HCT116 (cell line): ENCODE measurements around the gene PIKFYVE. TPM values are rescaled to one million over a fixed set of nuclear protein-coding genes. Genes with fewer than 3 reads are reported as not detected.

ENCODE experiments used
- ATAC-seq: fragments of 200-7000 bp; cut with Tn5 transposase; 2 replicates; pipeline ENCODE4 v1.9.1; 2020; ENCODE audit warnings: mild to moderate bottlenecking, moderate library complexity
- BruUV-seq: library from RNA; stranded (reverse); fragments of 400-500 nt; replicated peaks from 2 replicates; lab custom pipeline; 2021; lab: Mats Ljungman, UMichigan
- CTCF ChIA-PET: fragments of 300-600 bp; sonication (Branson Sonifier 250); formaldehyde crosslinking; loops from one replicate; lab custom pipeline; 2021; ENCODE audit warnings: antibody characterized with exemption; lab: Charles Lee
- POLR2A ChIA-PET: fragments of 300-600, 350-600 bp; sonication (Branson Sonifier 250); formaldehyde crosslinking; loops from one replicate; lab custom pipeline; 2021; ENCODE audit warnings: antibody characterized with exemption; lab: Charles Lee
- RAD21 ChIA-PET, 2 experiments: fragments of 300-600 bp; sonication (Branson Sonifier 250); formaldehyde crosslinking; loops; one replicate each; lab custom pipeline; 2023; ENCODE audit warnings: low total read pairs in 2 of 2; ENCODE audit not compliant: uncharacterized antibody in 2 of 2, unreplicated experiment in 2 of 2, low non-redundant PET in 1 of 2; lab: Charles Lee
- DNase-seq: peaks from one replicate; pipeline ENCODE4 v3.0.0-alpha.2; 2010; ENCODE audit warnings: low read depth, low spot score
- H2AFZ ChIP-seq: fragments of 200-600 bp; shearing (Covaris generic), sonication (generic); 2 replicates; pipeline ENCODE4 v1.6.1; 2017; ENCODE audit warnings: low read depth, mixed run types, mixed read lengths, antibody characterized with exemption, low read length; ENCODE audit not compliant: poor library complexity, severe bottlenecking
- H3K27ac ChIP-seq: 2 replicates; pipeline ENCODE4 v1.5.1; 2012; ENCODE audit warnings: low read depth, low read length
- H3K27me3 ChIP-seq: fragments of 200-600 bp; sonication (generic); 2 replicates; pipeline ENCODE4 v1.6.1; 2016; ENCODE audit warnings: mixed run types, low read length, mixed read lengths; ENCODE audit not compliant: insufficient read depth
- H3K36me3 ChIP-seq, 2 experiments: fragments of 200-500 bp in 1 of 2; fragments of 200-600 bp in 1 of 2; sonication (Bioruptor generic) in 1 of 2; sonication (generic) in 1 of 2; 2 replicates each; pipeline versions ENCODE4 v1.5.1 to v1.6.1; 2014 to 2016; ENCODE audit warnings: low read length in 2 of 2, inconsistent platforms in 1 of 2, mixed read lengths in 1 of 2, mixed run types in 1 of 2; ENCODE audit not compliant: insufficient read depth in 2 of 2, control insufficient read depth in 1 of 2
- H3K4me1 ChIP-seq, 2 experiments: fragments of 200-600 bp in 1 of 2; sonication (generic) in 1 of 2; 2 replicates each; pipeline versions ENCODE4 v1.5.1 to v1.6.1; 2012 to 2017; ENCODE audit warnings: low read length in 2 of 2, inconsistent platforms in 1 of 2, mild to moderate bottlenecking in 1 of 2, mixed read lengths in 1 of 2, mixed run types in 1 of 2, moderate library complexity in 1 of 2; ENCODE audit not compliant: insufficient read depth in 2 of 2, control insufficient read depth in 1 of 2
- H3K4me2 ChIP-seq: fragments of 200-600 bp; sonication (generic); 2 replicates; pipeline ENCODE4 v1.6.1; 2017; ENCODE audit warnings: mixed run types, low read length, mixed read lengths
- H3K4me3 ChIP-seq, 2 experiments: fragments of 200-600 bp in 1 of 2; sonication (generic) in 1 of 2; replicated peaks in 1 of 2; 2 replicates each; pipeline ENCODE4 v1.5.1; 2011 to 2016; ENCODE audit warnings: low read length in 2 of 2, control low read depth in 1 of 2, low read depth in 1 of 2, mild to moderate bottlenecking in 1 of 2, mixed read lengths in 1 of 2, mixed run types in 1 of 2
- H3K79me2 ChIP-seq: fragments of 200-600 bp; sonication (generic); 2 replicates; pipeline ENCODE4 v1.6.1; 2017; ENCODE audit warnings: mild to moderate bottlenecking, mixed run types, low read length, moderate library complexity, mixed read lengths; ENCODE audit not compliant: insufficient read depth
- H3K9ac ChIP-seq: fragments of 200-600 bp; sonication (generic); 2 replicates; pipeline ENCODE4 v1.6.1; 2016; ENCODE audit warnings: low read length, mixed read lengths
- H3K9me2 ChIP-seq: fragments of 200-600 bp; sonication (generic), shearing (Covaris generic); 2 replicates; pipeline ENCODE4 v1.6.1; 2017; ENCODE audit warnings: mixed run types, mild to moderate bottlenecking, moderate library complexity; ENCODE audit not compliant: insufficient read depth
- H3K9me3 ChIP-seq, 2 experiments: fragments of 200-500 bp in 1 of 2; fragments of 200-600 bp in 1 of 2; sonication (Bioruptor generic) in 1 of 2; sonication (generic) in 1 of 2; 2 replicates each; pipeline ENCODE4 v1.6.1; 2014 to 2017; ENCODE audit warnings: low read length in 2 of 2, mixed read lengths in 2 of 2, inconsistent platforms in 1 of 2, low read depth in 1 of 2, mild to moderate bottlenecking in 1 of 2, mixed run types in 1 of 2, moderate library complexity in 1 of 2; ENCODE audit not compliant: control insufficient read depth in 1 of 2, insufficient read depth in 1 of 2
- H4K20me1 ChIP-seq: fragments of 200-600 bp; sonication (generic), shearing (Covaris generic); 2 replicates; pipeline ENCODE4 v1.6.1; 2017; ENCODE audit warnings: mixed run types, mild to moderate bottlenecking, moderate library complexity; ENCODE audit not compliant: insufficient read depth
- ATF3 ChIP-seq: IDR thresholded peaks from 2 replicates; pipeline ENCODE4 v1.6.1; 2012
- CBX3 ChIP-seq: IDR thresholded peaks from 2 replicates; pipeline ENCODE4 v1.6.1; 2012; ENCODE audit warnings: low read depth
- CTCF ChIP-seq, 3 experiments: fragments of 200-600 bp in 1 of 3; sonication (generic) in 1 of 3; IDR thresholded peaks in 2 of 3; conservative IDR thresholded peaks in 1 of 3; 2 replicates each; pipeline ENCODE4 v1.5.1; 2012 to 2017; ENCODE audit warnings: low read depth in 2 of 3, low read length in 2 of 3, antibody characterized with exemption in 1 of 3, borderline replicate concordance in 1 of 3, control low read depth in 1 of 3, mild to moderate bottlenecking in 1 of 3, mixed read lengths in 1 of 3, mixed run types in 1 of 3, moderate library complexity in 1 of 3; ENCODE audit not compliant: insufficient read depth in 1 of 3
- EGR1 ChIP-seq: IDR thresholded peaks from 2 replicates; pipeline ENCODE4 v1.6.1; 2012; ENCODE audit warnings: low read depth
- ELF1 ChIP-seq: IDR thresholded peaks from 2 replicates; pipeline ENCODE4 v1.6.1; 2012; ENCODE audit warnings: low read depth, borderline replicate concordance
- EZH2 ChIP-seq: fragments of 200-600 bp; sonication (generic); IDR thresholded peaks from 2 replicates; pipeline ENCODE4 v1.6.1; 2017; ENCODE audit warnings: antibody characterized with exemption, mixed run types
- EZH2phosphoT487 ChIP-seq: fragments of 200-600 bp; IDR thresholded peaks from 2 replicates; pipeline ENCODE4 v1.6.1; 2018; ENCODE audit warnings: antibody characterized with exemption, borderline replicate concordance
- FOSL1 ChIP-seq: IDR thresholded peaks from 2 replicates; pipeline ENCODE4 v1.6.1; 2012; ENCODE audit warnings: low read depth
- JUND ChIP-seq: IDR thresholded peaks from 2 replicates; pipeline ENCODE4 v1.6.1; 2012
- MAX ChIP-seq: IDR thresholded peaks from 2 replicates; pipeline ENCODE4 v1.6.1; 2012
- POLR2A ChIP-seq: IDR thresholded peaks from 2 replicates; pipeline ENCODE4 v1.7.0; 2011; ENCODE audit warnings: borderline replicate concordance; ENCODE audit not compliant: insufficient read depth, insufficient read length; ENCODE audit errors: extremely low read depth
- POLR2AphosphoS5 ChIP-seq: IDR thresholded peaks from 2 replicates; pipeline ENCODE4 v1.6.1; 2011; ENCODE audit warnings: mild to moderate bottlenecking, low read depth, low read length, moderate library complexity
- RAD21 ChIP-seq: IDR thresholded peaks from 2 replicates; pipeline ENCODE4 v1.6.1; 2012; ENCODE audit warnings: low read depth, mild to moderate bottlenecking
- SIN3A ChIP-seq: IDR thresholded peaks from 2 replicates; pipeline ENCODE4 v1.6.1; 2012; ENCODE audit warnings: low read depth
- SRF ChIP-seq: IDR thresholded peaks from 2 replicates; pipeline ENCODE4 v1.6.1; 2012; ENCODE audit warnings: low read depth
- TCF7L2 ChIP-seq: IDR thresholded peaks from 2 replicates; pipeline ENCODE4 v1.7.0; 2011; ENCODE audit warnings: borderline replicate concordance, inconsistent platforms; ENCODE audit not compliant: insufficient read depth, insufficient read length; ENCODE audit errors: extremely low read depth
- YY1 ChIP-seq: IDR thresholded peaks from 2 replicates; pipeline ENCODE4 v1.6.1; 2011; ENCODE audit warnings: low read length, low read depth, moderate library complexity, mild to moderate bottlenecking; ENCODE audit not compliant: insufficient replicate concordance; ENCODE audit errors: extremely low read depth
- ZBTB33 ChIP-seq: IDR thresholded peaks from 2 replicates; pipeline ENCODE4 v1.6.1; 2011; ENCODE audit warnings: mild to moderate bottlenecking, low read length, moderate library complexity; ENCODE audit not compliant: insufficient replicate concordance; ENCODE audit errors: extremely low read depth
- ZFX ChIP-seq: fragments of 450-650 bp; IDR thresholded peaks from 2 replicates; pipeline ENCODE4 v1.6.1; 2017
- ZNF274 ChIP-seq: fragments of 200-500 bp; sonication (Bioruptor generic); IDR thresholded peaks from 2 replicates; pipeline ENCODE4 v1.6.1; 2014; ENCODE audit warnings: mild to moderate bottlenecking, low read depth, low read length, inconsistent platforms
- intact Hi-C: fragments of 100-400 bp; cut with micrococcal nuclease; formaldehyde crosslinking; loops from 2 replicates; pipeline ENCODE4 v1.10.0; 2022
- total RNA-seq: library from RNA; stranded (reverse); gene quantifications from one replicate; pipeline ENCODE4 v1.2.1, GENCODE V29; 2021; ENCODE audit not compliant: unreplicated experiment

The PIKFYVE gene
- total RNA-seq, 1 experiment from 2014 or later, result 21.8 TPM

GRCh38 chr2:208358758-208359631 lies 92.9 kb downstream of the PIKFYVE start:
- H3K36me3 ChIP-seq, result peaks cover 5 to 7% of the 10 kb centered on the region in 2 experiments; a peak in 2 of 4 replicates

More at GRCh38 chr2:208358758-208359631, 92.9 kb downstream of the PIKFYVE start:
- Histone ChIP-seq H3K4me1 (0 out of 4 replicates have a peak, but pooled peaks cover 0 to 3% of the 10 kb centered on the region in 2 experiments), H3K27ac (no peak overlapping the region), H3K4me2 (no peak overlapping the region), H3K79me2 (no peaks in the 10 kb centered on the region), H3K4me3 (no peak overlapping the region), H4K20me1 (no peaks in the 10 kb centered on the region), H3K9me3 (no peaks in the 10 kb centered on the region), H2AFZ (no peak overlapping the region), H3K9ac (no peak overlapping the region), H3K9me2 (no peaks in the 10 kb centered on the region), H3K27me3 (no peaks in the 10 kb centered on the region)
- ChIA-PET POLR2A (no interaction called here), CTCF (no interaction called here), RAD21 (no interaction called here)
- TF ChIP-seq EGR1 (no peak), ELF1 (no peak), ATF3 (no peak), JUND (no peak), POLR2A (no peak), SIN3A (no peak), ZFX (no peak), FOSL1 (no peak), SRF (no peak), POLR2AphosphoS5 (no peak), TCF7L2 (no peak), EZH2phosphoT487 (no peak), YY1 (no peak), ZBTB33 (no peak), MAX (no peak), EZH2 (no peak), CTCF (IDR thresholded peaks at IDR 0.05 in 2 of 3, conservative IDR thresholded peaks at IDR 0.05 in 1 of 3; ENCODE audit: borderline replicate concordance in 1 of 3, insufficient read depth in 1 of 3, low read depth in 2 of 3, low read length in 2 of 3) (no peak), RAD21 (no peak), ZNF274 (no peak), CBX3 (no peak)
- DNase-seq (no peak), ATAC-seq (no peak)
- no TSS peak for BruUV-seq
- intact Hi-C loops, result no loop called here
